Hematopoietic multipotent progenitor cell treated with erythropoietin and hydrocortisone succinate and interleukin-3 and kit ligand, for 8 days (in vitro differentiated cells): ENCODE data around the gene SLC6A19.
"Not testable (repeated sequence)": the region's sequence is repeated elsewhere in the genome, so short reads cannot be mapped to it uniquely, and the experiment has no call there.

Experiments
- DNase-seq: peaks from one replicate; pipeline ENCODE4 v3.0.0-alpha.2; 2015

SLC6A19 gene

GRCh38 chr5:1249366-1250280, 48.2 kb downstream of the SLC6A19 start:
- DNase-seq, result no peak

DNA sequence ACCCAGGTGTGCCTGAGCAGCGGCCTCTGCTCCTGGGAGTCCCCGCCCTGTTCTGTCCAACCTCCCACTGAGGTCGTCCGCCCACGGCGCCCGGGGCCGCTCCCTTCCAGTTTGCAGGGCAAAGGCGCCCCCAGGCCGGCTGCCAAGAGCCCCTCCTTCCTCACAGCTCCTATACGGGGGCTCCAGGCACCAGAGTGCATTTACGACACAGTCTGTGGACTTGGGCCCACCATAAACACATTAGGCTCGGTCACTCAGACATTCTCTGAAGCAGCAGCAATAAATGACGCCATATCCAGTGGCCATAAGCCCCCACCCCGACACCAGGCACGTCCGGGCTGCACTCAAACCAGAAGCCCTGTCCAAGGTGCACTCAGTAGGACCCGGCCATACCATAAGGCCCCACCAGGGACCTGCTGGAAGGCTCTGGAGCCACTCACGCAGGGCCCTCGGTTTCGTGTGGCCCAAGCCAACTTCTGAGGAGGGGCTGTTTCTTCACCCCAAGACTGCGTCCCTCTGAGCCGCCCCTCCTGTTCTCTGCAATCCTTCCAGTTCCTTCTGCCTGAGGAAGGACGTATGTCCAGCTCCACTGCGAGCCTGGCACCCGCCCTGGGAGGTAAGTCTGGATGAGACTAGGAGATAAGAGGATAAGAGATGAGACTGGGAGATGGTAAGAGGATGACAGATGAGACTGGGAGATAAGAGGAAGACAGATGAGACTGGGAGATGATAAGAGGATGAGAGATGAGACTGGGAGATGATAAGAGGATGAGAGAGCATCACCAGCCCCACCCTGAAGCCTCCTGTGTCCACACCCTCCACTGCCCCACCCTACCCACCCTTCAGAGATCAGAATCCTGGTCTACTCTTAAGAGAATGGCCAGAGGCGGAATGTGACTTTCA, 50.5 kb downstream of the SLC6A19 start:
- no peak for DNase-seq

DNA sequence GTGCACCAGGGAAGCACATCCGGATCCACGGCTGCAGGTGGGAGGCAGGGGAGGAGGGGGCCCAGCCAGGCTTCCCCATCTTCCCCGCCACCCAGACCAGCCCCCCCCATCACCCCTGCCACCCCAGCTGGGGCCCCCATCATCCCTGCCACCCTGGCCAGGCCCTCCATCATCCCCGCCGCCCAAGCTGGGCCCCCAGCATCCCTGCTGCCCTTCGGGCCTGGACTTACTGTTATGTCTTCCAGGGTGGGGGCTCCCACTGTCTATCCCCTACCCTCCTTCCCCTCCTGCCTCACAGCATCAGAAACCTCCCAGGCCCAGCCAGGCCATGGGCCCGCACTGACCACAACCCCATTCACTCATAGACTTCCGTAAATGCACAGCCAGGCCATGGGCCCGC, 51.3 kb downstream of the SLC6A19 start:
- no peak for DNase-seq

DNA sequence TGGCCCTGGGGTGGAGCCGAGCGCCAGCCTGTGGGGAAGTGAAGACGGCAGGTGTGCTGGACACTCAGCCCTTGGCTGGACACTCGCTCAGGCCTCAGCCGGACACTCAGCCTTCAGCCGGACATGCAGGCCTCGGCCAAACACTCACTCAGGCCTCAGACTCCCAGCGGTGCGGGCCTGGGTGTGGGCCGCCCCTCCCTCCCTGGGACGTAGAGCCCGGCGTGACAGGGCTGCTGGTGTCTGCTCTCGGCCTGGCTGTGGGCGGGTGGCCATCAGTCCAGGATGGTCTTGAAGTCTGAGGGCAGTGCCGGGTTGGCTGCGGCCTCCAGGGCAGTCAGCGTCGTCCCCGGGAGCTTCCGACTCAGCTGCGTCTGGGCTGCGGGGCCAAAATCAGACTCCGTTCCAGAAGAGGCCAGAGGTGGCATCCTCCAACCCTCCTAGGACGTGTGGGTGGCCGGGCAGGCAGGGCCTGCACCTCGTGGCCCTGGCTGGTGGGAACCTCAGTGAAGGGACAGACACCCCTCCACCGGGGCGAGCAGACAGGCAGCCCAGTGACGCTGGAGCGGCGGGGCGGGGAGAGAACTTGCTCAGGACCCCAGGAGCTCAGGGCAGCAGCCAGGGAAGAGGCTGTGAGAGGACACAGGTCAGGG, 52.2 kb downstream of the SLC6A19 start:
- DNase-seq, result no peak

GRCh38 chr5:1254196-1254595, 52.8 kb downstream of the SLC6A19 start:
- DNase-seq, result no peak

- DNase-seq, result no peak
Measured at GRCh38 chr5:1255081-1255561, 53.7 kb downstream of the SLC6A19 start.

- no peak for DNase-seq
Measured at GRCh38 chr5:1256776-1257175, 55.4 kb downstream of the SLC6A19 start.

DNA sequence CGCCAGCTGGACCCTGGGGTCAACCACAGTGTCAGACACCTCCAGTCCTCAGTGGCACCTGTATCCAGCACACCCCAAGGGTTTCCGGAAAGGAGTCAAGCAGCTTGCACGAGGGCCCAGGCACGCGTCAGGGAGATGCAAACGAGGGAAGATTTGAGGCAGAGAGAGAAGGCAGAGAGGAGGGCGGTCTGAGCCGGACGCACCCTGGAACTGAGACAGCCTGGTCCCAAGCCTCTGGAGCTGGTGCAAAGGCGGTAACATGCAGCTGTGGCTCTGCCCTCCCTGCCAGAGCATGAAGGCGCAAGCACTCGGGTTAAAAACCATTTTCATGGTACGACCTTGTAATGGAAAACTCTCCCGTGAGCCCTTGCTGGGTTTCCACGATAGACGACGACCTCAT, 56.0 kb downstream of the SLC6A19 start:
- no peak for DNase-seq

DNA sequence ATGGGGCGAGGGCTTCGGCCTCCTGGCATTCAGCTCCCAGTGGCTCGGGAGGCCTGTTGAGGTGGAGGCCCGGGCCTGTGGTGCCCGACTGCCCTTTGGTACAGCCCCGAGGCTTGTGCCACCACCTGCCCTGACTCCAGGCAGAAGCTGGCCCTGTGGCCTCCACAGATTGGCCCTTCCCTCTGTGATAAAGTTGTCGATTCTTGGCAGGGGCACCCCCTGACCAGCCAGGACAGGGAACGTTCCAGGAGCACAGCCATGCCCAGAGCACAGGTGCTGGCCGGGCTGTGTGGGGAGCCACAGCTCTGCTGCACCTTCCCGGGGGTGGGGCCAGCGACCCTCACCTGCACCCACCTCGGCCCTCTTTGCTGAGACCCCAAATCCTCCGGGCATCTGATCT, 56.4 kb downstream of the SLC6A19 start:
- DNase-seq, result no peak

DNA sequence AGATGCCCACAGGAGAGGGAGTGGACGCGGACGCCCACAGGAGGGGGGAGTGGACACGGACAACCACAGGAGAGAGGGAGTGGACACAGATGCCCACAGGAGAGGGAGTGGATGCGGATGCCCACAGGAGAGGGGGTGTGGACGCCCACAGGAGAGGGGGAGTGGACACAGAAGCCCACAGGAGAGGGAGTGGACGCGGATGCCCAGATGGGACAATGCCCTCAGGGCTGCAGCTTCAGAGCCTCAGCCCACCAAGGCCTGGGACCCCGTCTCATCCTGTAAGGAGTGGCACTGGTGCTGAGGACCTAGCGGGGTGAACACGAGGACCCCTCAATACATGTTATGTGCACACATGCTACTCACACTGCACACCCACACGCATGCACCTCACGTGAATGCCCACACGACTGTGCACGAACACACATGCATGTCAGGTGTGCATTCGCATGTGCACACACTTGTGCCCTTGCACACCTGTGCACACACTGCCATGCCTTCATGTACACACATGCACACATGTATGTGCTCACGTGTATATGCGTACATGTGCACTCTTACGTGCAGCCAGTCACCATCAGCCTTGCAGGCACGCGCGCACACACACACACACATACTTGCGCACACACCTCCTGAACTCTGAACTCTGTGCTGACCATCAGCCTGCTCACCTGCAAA, 58.5 kb downstream of the SLC6A19 start:
- DNase-seq, result no peak

GRCh38 chr5:1261643-1262042, 60.2 kb downstream of the SLC6A19 start:
- DNase-seq, result no peak

DNA sequence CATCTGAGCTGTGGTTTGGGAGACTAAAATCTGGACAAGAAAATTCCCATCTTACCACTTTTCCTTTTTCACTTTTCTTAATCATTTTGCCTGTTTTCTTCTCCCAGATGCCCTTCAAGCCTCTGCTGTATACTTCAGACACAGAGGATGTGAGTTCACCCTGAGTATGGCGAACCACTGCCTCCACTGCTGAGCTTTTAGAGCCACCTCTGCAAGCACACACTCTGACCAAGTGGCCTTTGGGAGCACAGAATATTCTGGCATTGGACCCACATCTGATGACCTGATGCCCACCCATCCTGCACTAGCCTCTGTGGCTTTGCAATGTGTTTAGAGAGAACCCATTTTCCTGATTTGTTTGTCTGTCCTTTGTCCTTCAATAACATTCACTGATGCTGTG, 61.0 kb downstream of the SLC6A19 start:
- no peak for DNase-seq

- DNase-seq, result no peak
Measured at GRCh38 chr5:1264211-1264610, 62.8 kb downstream of the SLC6A19 start.

DNA sequence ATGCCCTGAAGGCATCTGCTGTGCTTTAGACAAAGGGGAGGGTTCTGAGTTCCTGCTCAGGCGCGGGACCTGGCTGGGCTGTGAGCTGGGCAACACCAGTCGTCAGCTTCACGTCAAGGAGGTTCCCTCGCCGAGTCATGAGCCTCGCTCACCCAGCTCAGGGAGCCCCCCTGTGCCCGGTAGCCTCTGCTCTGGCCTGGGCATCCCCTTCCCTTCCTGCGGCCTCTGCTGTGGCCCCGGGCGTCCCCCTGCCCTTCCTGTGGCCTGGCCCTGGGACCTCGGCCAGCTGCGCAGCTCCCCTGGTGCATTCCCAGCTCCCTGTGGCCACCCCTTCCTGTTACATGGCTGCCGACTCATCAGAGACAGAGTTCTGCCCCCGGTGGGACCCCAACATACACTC, 63.6 kb downstream of the SLC6A19 start:
- no peak for DNase-seq

DNA sequence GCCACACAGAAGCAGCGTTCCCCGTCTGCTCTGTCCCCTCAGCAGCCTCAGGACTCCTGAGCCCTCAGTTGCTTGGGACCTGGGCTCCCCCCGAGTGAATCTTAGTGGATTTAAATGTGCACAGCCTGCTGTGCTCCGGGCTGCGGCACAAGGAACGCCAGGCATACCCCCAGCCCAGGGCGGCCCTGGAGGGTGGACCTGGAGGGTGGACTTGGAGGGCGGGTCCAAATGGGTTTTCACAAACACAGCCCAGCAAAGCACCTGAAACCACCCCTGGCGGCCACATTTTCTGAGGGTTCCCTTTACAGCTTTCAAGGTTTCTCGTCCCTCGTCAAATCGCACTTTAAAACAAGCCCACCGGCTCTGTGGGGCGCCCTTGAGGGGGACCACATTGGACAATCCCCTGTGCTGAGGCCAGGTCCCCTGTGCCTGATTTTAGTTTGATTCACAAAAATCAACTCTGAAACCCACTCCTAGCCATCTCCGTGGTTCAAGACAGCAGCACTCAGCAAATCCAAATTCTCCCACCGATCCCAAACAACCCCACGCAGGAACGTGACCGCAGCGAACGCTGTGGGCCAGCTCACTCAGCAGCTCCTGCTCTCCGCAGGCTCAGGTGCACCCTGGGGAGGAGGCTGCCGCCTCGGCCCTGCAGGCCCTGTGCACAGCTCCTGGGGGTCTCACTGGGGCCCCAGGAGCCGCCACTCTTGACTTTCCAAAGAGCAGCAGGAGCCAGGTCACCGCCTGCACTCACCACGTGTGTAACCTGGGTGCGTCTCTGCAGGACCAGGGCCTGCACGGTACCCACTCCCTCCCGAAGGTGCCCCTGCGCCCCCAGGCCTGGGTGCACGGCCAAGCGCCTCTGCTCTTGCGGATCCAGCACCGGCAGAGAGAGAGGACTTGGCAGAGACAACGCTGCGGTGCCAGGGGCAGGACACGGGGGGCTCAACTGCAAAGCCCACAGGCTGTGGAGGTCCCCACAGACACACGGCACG, 64.4 kb downstream of the SLC6A19 start:
- no peak for DNase-seq

- DNase-seq, result no peak
Measured at GRCh38 chr5:1266791-1267190, 65.4 kb downstream of the SLC6A19 start.

DNA sequence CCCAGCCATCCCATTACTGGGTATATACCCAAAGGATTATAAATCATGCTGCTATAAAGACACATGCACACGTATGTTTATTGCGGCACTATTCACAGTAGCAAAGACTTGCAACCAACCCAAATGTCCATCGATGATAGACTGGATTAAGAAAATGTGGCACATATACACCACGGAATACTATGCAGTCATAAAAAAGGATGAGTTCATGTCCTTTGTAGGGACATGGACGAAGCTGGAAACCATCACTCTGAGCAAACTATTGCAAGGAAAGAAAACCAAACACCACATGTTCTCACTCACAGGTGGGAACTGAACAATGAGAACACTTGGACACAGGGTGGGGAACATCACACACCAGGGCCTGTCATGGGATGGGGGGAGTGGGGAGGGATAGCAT, 66.1 kb downstream of the SLC6A19 start:
- not testable (repeated sequence) for DNase-seq

GRCh38 chr5:1268056-1268455, 66.7 kb downstream of the SLC6A19 start:
- DNase-seq, result no peak

- no peak for DNase-seq
Measured at GRCh38 chr5:1268666-1269065, 67.3 kb downstream of the SLC6A19 start.

DNA sequence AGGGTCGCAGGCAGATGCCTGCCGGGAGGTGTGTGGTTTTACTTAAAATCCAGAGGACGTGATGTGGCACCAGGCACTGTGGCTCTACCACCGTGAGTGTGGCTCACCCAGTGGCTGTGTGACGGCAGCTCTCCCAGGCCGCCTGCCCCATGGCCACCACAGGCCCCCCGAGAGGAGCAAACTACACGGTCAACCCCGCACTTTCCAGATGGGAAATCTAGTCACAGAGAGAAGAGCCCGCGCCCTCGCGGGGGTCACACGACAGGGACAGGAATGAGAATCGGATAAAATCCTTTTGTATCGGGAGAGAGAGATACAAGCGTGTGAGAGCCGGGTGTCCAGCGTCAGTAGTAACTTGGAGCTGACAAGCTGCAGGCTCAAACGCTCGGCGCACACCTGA, 69.0 kb downstream of the SLC6A19 start:
- DNase-seq, result no peak
